Right lobe of liver (tissue), 6 donors: ENCODE measurements around the gene SH3RF3. TPM values are rescaled to one million over a fixed set of nuclear protein-coding genes. Genes with fewer than 3 reads are reported as not detected.

Source experiments
- ATAC-seq, 4 donors: fragments of 200-7000 bp; cut with Tn5 transposase; one replicate each; pipeline ENCODE4 v1.9.1; 2020; ENCODE audit warnings: mild to moderate bottlenecking in 4 of 4, moderate library complexity in 4 of 4
- DNase-seq, 3 donors: peaks; one replicate each; pipeline ENCODE4 v3.0.0-alpha.2; 2020
- H3K27ac ChIP-seq, 3 donors: fragments of 200-600 bp; one replicate each; pipeline ENCODE4 v1.8.0; 2022
- H3K27me3 ChIP-seq, 2 donors: fragments of 200-600 bp; one replicate each; pipeline ENCODE4 v1.8.0; 2022
- H3K36me3 ChIP-seq, 4 donors: fragments of 200-600 bp; sonication (generic) in 1 of 4; one replicate each; pipeline versions ENCODE4 v1.5.1 to v1.8.0; 2017 to 2022; ENCODE audit warnings: control low read depth in 1 of 4
- H3K4me1 ChIP-seq, 4 donors: fragments of 200-600 bp; sonication (generic) in 1 of 4; one replicate each; pipeline versions ENCODE4 v1.5.1 to v1.8.0; 2017 to 2022; ENCODE audit warnings: control low read depth in 1 of 4
- H3K4me3 ChIP-seq, 3 donors: fragments of 200-600 bp; one replicate each; pipeline ENCODE4 v1.8.0; 2022
- H3K9me3 ChIP-seq, 4 donors: fragments of 200-600 bp; sonication (generic) in 1 of 4; one replicate each; pipeline versions ENCODE4 v1.5.1 to v1.8.0; 2017 to 2022; ENCODE audit warnings: control low read depth in 1 of 4
- CTCF ChIP-seq, 4 donors: fragments of 200-600 bp in 3 of 4; fragments of 450-650 bp in 1 of 4; IDR thresholded peaks; one replicate each; pipeline versions ENCODE4 v1.5.1 to v1.8.0; 2016 to 2022; ENCODE audit warnings: antibody characterized with exemption in 4 of 4, mild to moderate bottlenecking in 2 of 4
- POLR2A ChIP-seq: fragments of 450-650 bp; IDR thresholded peaks from one replicate; pipeline ENCODE4 v1.6.1; 2017; ENCODE audit warnings: antibody characterized with exemption, mild to moderate bottlenecking
- WGBS: methylation state at CpG from one replicate; pipeline ENCODE4 v1.1.6; 2018; ENCODE audit warnings: low coverage, low lambda C conversion rate; ENCODE audit not compliant: insufficient coverage; ENCODE audit errors: missing lambda C conversion rate; 5-methylcytosine and 5-hydroxymethylcytosine counted together
- intact Hi-C, 2 donors: fragments of 100-400 bp; cut with DNase I; formaldehyde crosslinking; loops; one replicate each; pipeline versions ENCODE4 v1.11.2 to v1.14.1; 2022
- total RNA-seq, 6 experiments: library from RNA; depleted of rRNA in 2 of 6; stranded (reverse); fragments of >200 nt in 2 of 6; fragmentation: NEBNext Ultra II Directional in 3 of 6; extraction: Animal tissue kit (Norgen Biotek cat#: 25700) in 3 of 6; gene quantifications; one replicate each; pipeline versions ENCODE4 v1.1.0 to v1.2.4, GENCODE V29; 2016 to 2023
- donor health status: DM: no; HTN: yes; CAD: no.
- donor health status: DM: no; HTN: no; CAD: no.
- donor health status: DM: no; HTN: no; CAD: no.
- donor health status: DM: no; HTN: yes; CAD: no.
- donor health status: DM: no; HTN: yes; CAD: no.

Gene SH3RF3
- total RNA-seq, 6 experiments from 2014 or later = 0.68 to 1.6 (median 1.2) TPM

GRCh38 chr2:109199790-109200189 is 70.8 kb downstream of the SH3RF3 start:
- ATAC-seq (no peak), DNase-seq (no peak)
- Histone ChIP-seq H3K4me3 (no peak overlapping the region), H3K27me3 (no peaks in the 10 kb centered on the region), H3K4me1 (no peaks in the 10 kb centered on the region), H3K36me3 (no peaks in the 10 kb centered on the region), H3K9me3 (no peaks in the 10 kb centered on the region), H3K27ac (no peak overlapping the region)
- 71% methylated on average over 1 of the region's 4 CpGs for WGBS
- intact Hi-C loops = no loop called here
- TF ChIP-seq POLR2A = no peak
- TF ChIP-seq CTCF (IDR thresholded peaks at IDR 0.05) = no peak

DNA sequence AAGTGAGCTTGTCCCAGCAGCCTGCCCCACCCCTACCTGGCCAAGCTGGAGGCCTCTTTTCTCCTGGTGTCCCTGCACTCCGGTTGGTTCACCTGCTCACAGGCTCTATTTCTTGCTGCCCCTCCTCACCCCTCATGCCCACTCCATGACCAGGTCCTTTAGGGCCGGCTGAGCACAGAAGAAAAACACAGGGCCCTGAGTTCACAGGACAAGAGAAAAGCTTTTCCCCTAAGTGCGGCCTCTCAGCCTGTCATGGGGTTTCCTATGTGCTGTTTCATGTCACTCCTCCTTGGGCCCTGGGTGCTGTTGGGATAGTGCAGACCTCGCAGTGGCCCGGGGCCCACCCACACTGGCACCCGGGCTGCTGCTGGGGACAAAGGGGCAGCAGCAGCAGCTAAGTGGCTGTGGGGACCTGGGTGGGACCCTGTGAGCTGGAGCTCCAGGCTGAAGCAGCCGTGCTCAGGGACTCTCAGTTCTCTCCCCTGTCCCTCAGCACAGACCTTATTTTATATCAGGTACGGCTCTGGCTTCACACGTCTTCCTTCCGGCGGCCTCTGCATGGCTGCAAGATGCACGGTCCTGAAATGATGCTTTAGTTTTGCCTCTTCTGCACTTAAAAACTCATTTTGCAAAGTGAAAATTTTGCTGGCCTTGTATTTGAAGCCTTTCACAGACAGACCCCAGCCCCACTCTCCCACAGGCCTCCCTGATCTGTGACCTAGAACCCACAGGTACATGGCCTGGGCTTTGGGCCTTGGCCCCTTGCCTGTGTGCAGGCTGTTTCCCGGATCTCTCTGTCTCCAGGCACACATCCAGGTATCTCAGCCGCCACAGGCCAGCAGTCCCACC is 71.8 kb downstream of the SH3RF3 start:
- Histone ChIP-seq H3K9me3 (no peaks in the 10 kb centered on the region), H3K27ac (no peak overlapping the region), H3K4me3 (no peak overlapping the region), H3K36me3 (no peaks in the 10 kb centered on the region), H3K27me3 (no peaks in the 10 kb centered on the region), H3K4me1 (no peaks in the 10 kb centered on the region)
- peak in 3 of 4 donors; percentile 31 to 60 (median 41) for ATAC-seq
- DNase-seq = peak in 1 of 3 donors; percentile 66
- WGBS = 56% methylated on average over 6 of the region's 14 CpGs
- intact Hi-C loops = no loop called here
- TF ChIP-seq POLR2A (no peak), CTCF (IDR thresholded peaks at IDR 0.05) (no peak)

GRCh38 chr2:109201465-109202327 is 72.7 kb downstream of the SH3RF3 start:
- TF ChIP-seq CTCF (IDR thresholded peaks at IDR 0.05) = no peak
- Histone ChIP-seq H3K36me3 (no peaks in the 10 kb centered on the region), H3K27ac (no peak overlapping the region), H3K4me3 (no peak overlapping the region), H3K9me3 (no peaks in the 10 kb centered on the region), H3K27me3 (no peaks in the 10 kb centered on the region), H3K4me1 (no peaks in the 10 kb centered on the region)
- 71% methylated on average over 15 of the region's 21 CpGs for WGBS
- intact Hi-C loops = no loop called here
- ATAC-seq (no peak), DNase-seq (peak in 1 of 3 donors; percentile 48)

DNA sequence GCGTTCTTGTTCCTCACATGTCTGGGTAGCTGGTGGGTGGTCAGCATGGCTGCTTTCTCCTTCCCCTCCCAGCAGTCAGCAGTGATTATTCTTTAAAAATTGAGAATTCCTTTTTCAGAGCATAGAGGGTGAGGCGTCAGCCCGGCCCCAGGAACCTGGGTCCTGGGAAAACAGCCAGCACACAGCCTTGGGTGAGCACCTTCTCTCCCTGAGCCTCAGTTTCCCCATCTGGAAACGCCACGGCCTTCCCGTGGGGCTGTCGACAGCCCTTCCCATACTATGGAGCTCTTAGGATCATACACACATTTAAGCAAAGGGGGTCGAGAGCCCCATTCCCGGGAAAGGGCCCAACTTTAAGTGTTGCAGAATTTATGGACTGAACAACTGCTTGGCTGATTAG is 73.5 kb downstream of the SH3RF3 start:
- TF ChIP-seq CTCF (IDR thresholded peaks at IDR 0.05) = no peak
- no peak for TF ChIP-seq POLR2A
- 93% methylated on average over 3 of the region's 9 CpGs for WGBS
- H3K27me3 ChIP-seq = no peaks in the 10 kb centered on the region
- ATAC-seq (no peak), DNase-seq (no peak)
- H3K4me1 ChIP-seq = no peaks in the 10 kb centered on the region
- no peaks in the 10 kb centered on the region for H3K9me3 ChIP-seq
- intact Hi-C loops = no loop called here
- no peaks in the 10 kb centered on the region for H3K36me3 ChIP-seq
- H3K4me3 ChIP-seq = no peak overlapping the region
- no peak overlapping the region for H3K27ac ChIP-seq
